HTR-8/SVneo (cell line): ENCODE results near the gene CLCN6.

ENCODE experiments used
- DNase-seq: peaks from one replicate; pipeline ENCODE4 v3.0.0; 2011; ENCODE audit warnings: low spot score, mixed read lengths; ENCODE audit not compliant: insufficient read length
- FAIRE-seq: peaks from 2 replicates; lab custom pipeline; 2011; peaks lifted over from hg19 to GRCh38; lab: Jason Lieb, UNC

Gene CLCN6

DNA sequence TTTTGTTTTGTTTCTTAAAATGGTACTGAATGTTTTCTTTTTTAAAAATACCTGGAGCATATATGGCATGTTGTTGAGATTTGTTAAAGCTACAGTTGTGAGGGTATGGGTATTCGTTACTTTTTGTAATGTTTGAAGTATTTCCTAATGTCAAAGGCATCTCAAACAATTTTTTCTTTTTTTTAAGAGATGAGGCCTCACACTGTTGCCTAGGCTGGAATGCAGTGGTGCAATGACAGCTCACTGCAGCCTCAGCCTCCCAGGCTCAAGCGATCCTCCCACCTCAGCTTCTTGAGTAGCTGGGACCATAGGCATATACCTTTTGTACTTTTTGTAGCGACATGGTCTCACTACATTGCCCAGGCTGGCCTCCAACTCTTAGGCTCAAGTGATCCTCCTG lies 16.1 kb downstream of the CLCN6 start:
- FAIRE-seq, result no peak
- DNase-seq, result no peak

DNA sequence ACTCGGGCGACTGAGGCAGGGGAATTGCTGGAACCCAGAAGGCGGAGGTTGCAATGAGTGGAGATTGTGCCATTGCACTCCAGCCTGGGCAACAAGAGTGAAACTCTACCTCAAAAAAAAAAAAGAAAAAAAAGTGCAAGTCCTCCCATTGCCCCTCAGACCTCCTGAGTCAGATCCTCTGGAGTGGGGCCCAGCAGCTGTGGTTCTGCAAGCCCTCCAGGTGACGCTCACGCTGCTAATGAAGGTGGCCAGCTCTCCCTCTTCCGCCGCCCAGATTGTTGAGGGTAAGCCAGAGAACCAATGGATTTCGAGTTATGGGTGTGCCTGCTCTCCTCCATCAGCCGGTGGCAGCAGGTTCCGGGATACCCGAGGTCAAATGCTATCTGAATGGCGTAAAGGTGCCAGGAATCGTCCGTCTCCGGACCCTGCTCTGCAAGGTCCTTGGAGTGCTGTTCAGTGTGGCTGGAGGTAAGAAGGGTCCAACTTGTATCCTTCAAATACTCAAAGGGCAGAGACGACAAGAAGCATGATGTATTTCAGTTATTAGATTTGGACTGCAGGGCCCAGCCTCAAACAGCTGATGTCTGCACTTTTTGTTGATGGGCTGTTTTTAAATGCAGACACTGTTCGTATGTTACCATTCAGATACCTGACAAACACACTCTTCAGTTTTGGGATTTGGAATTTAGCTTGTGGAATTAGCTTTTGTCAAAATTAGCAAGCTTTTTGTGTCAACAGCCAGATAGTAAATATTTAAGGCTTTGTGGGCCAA lies 17.6 kb downstream of the CLCN6 start:
- DNase-seq, result no peak
- FAIRE-seq, result no peak

DNA sequence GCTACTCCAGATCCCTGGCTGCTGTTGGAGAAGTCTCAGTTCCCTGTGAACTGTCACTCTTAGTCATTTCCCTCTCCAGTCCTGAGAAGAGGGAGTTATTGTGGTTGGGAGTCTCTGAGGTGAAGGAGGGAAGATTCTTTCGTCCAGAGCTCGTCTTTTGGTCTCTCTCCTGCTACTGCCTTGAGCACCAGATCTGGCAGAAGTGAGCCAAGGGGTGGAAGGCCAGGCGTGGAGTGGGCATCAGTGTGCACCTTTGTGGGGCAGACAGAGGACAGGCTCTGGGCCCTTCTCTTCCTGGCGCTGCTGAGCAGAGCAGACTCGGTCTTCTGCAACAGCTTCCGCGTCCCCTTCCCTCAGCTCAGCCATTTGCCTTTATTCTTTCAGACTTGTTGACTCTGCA lies 19.1 kb downstream of the CLCN6 start:
- DNase-seq (no peak), FAIRE-seq (no peak)

DNA sequence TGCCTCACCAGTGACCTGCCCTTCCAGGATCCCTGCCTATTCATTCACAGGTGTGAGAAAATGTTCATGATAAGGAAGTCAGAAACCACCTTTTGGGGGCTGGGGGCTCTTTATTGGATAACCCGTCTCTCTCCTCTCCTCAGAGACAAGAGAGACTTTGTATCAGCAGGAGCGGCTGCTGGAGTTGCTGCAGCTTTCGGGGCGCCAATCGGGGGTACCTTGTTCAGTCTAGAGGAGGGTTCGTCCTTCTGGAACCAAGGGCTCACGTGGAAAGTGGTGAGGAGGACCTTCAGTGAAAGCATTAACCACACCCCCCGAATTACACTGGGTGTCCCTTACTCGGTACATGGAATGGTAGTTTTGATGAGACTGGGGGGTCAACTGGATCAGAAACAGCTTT lies 21.0 kb downstream of the CLCN6 start:
- DNase-seq (no peak), FAIRE-seq (no peak)

DNA sequence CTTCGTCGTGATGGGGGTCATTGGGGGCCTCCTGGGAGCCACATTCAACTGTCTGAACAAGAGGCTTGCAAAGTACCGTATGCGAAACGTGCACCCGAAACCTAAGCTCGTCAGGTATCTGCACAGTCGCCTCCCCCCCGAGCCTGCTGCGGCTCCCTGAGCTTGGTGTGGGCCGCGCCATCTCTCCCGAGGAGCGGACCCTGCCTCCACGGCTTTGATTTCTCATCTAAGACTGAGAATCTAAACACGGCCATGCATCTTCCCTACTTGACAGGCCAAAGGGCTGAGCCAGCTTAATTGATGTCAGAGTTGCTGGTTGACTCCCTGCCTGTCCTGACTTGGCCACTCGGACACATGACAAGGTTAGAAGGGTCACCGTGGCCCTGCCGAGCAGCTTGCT lies 22.5 kb downstream of the CLCN6 start:
- no peak for FAIRE-seq
- no peak for DNase-seq

DNA sequence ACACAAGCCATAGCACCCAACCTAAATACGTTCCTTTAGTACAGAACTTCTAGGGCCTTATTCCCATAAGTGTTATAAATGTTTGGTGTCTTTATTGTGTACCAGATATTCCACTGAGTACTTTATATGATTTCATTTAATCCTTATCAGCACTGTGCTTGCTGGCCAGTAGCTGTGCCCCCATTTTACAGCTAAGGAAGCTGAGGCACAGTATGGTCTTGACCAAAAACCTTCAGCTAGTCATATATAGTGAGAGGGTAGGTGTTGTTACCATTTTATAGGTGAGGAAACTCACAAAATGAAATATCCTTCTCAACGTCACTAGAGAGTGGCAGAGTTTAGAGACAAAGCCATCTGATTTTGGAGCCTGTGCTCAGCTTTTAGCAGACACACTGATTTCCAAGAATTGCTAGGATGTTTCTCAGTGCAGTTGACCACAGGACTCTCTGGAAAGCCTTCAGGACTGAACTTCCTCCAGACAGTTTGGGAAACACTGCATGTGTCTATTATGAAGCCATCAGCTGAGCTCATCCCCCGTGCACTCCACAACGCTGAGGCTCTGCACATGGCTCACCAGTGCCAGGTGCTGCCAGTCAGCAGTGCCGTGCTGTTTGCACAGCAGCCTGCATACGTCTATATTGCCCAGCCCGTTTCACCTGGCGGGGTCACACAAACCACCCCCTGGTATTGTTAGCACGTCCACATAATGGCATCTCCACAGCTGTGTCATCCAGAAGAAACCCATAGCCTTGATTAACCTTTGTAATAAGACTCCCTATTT lies 26.1 kb downstream of the CLCN6 start:
- DNase-seq (no peak), FAIRE-seq (no peak)

DNA sequence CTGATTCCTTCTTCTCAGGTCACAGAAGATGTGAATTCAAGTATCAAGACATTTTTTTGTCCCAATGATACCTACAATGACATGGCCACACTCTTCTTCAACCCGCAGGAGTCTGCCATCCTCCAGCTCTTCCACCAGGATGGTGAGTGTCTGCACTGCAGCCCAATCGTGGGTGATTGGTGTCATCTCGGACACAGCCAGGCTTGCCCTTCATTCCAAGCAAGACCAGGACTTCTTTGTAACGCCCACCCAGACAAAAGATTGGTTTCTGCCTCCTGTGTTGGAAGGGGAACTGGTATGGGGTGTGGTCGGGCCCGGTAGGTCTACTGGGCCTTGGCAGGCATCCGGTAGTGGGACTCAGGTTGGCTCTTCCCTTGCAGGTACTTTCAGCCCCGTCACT lies 27.5 kb downstream of the CLCN6 start:
- FAIRE-seq, result no peak

DNA sequence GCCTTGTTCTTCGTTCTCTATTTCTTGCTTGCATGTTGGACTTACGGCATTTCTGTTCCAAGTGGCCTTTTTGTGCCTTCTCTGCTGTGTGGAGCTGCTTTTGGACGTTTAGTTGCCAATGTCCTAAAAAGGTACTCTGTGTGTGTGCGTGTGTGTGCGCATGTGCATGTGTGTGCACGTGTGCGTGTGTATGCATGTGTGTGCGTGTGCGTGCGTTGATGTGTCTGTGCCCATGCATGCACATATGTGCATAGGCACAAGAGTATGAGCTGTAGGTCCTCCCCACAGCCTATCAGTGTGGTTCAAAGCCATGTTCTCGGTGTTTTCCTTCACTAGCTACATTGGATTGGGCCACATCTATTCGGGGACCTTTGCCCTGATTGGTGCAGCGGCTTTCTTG lies 27.9 kb downstream of the CLCN6 start:
- FAIRE-seq (peak; percentile 69), DNase-seq (no peak)

More for the DNA sequence above, 27.5 kb downstream of the CLCN6 start:
- no peak for DNase-seq

DNA sequence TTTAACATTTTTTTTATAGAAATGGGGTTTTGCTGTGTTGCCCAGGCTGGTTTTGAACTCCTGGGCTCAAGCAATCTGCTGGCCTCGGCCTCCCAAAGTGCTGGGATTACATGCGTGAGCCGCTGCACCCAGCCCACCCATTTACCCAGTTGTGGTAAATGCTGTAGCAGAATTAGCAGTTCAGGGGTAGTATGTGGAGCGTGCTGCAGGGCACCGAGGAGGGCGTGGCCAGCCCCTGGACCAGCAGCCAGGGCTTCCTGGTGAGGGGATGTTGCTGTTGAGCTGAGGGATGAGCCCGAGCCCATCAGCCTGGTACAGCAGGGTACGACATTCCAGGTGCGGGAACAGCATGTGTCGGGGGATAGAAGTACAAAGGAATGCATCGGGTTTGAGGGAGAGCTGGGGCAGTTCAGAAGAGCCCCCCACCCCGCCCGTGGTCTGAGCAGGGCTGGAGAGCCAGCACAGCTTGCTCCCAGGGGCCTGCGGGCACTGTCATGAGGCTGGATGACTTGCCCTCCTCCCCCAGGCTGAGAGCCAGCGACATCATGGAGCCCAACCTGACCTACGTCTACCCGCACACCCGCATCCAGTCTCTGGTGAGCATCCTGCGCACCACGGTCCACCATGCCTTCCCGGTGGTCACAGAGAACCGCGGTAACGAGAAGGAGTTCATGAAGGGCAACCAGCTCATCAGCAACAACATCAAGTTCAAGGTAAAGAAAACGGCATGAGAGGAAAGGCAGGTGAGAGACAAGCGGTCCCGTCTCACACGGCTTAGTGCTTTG lies 29.6 kb downstream of the CLCN6 start:
- DNase-seq (no peak), FAIRE-seq (no peak)

DNA sequence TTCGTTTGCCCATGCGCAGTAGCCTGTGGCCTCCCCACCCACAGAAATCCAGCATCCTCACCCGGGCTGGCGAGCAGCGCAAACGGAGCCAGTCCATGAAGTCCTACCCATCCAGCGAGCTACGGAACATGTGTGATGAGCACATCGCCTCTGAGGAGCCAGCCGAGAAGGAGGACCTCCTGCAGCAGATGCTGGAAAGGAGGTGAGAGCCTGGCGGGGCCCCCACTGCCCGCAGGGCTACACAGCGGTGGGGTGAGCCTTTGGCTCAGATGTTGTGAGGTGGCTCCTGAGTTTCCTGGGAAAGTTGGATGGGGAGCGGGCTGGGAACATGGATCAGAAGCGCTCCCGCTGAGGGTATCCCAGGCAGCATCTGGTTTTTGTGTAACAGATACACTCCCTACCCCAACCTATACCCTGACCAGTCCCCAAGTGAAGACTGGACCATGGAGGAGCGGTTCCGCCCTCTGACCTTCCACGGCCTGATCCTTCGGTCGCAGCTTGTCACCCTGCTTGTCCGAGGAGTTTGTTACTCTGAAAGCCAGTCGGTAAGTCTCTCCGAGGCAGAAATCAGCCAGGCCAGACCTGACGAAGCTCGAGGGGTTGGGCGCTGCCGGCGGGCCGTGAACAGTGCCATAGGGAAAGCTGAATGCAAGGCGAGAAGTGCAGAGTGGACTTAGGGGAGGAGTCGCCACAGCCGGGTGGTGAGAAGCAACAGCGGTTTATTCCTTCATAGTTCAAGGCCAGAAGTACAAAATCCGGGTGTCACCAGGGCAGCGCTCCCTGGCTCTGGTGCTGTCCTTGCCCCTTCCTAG lies 31.2 kb downstream of the CLCN6 start:
- FAIRE-seq (no peak), DNase-seq (no peak)

DNA sequence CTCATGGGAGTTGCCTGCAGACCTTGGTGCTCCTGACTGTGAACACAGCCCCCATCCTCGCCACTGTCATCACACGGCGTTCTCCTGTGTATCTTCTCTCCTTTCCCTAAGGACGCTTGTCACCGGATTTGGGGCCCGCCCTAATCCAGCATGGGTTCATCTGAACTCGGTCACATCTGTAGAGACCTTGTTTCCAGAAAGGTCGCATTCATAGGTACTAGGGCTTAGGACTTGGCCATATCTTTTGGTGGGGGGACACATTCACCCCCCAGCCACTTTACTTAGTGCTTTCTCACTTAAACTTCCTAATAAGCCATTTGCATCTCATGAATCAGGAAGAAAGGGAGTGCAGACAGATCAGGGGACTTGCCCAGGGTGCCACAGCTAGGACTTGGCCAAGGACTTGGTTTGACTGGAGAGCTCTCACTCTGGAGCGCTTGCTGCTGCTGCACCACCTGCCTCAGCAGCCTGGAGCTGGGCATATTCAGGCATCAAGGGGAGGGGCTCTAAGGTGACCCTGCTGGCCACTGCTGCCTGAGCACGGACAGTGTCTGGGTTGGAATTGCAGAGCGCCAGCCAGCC lies 31.9 kb downstream of the CLCN6 start:
- no peak for DNase-seq
- FAIRE-seq, result no peak

DNA sequence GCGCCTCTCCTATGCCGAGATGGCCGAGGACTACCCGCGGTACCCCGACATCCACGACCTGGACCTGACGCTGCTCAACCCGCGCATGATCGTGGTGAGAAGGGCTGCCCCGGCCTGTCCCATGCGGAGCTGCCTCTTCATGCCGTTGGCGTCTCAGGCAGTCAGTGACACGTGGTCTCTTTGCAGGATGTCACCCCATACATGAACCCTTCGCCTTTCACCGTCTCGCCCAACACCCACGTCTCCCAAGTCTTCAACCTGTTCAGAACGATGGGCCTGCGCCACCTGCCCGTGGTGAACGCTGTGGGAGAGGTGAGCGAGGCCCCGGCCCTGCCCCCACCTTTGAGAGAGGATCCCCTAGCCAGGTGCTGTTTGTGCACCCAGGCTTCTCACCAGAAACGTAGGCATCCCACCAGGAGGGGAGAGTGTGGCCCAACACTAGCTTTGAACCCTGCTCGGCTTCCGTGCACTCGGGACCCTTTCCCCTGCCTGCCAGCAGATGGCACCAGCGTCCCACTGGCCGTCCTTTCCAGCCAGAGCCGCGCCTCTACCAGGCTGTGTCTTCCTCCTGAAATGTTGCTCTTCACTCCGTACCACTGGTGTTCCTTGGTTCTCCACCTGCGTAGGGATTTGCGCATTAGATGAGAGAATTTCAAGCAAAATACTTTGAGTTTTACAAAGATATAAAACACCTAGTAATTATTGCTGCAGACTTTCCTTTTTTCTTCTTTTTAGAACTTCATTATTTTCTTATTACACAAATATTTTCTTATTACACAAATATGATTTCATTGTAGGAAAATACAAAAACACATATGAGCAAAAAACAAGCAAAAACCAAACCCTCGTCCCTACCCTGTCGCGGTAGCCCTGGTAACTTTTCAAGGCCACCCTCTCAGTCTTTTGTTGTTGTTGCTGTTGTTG lies 32.6 kb downstream of the CLCN6 start:
- FAIRE-seq (peak; percentile 20), DNase-seq (peak; percentile 86)

DNA sequence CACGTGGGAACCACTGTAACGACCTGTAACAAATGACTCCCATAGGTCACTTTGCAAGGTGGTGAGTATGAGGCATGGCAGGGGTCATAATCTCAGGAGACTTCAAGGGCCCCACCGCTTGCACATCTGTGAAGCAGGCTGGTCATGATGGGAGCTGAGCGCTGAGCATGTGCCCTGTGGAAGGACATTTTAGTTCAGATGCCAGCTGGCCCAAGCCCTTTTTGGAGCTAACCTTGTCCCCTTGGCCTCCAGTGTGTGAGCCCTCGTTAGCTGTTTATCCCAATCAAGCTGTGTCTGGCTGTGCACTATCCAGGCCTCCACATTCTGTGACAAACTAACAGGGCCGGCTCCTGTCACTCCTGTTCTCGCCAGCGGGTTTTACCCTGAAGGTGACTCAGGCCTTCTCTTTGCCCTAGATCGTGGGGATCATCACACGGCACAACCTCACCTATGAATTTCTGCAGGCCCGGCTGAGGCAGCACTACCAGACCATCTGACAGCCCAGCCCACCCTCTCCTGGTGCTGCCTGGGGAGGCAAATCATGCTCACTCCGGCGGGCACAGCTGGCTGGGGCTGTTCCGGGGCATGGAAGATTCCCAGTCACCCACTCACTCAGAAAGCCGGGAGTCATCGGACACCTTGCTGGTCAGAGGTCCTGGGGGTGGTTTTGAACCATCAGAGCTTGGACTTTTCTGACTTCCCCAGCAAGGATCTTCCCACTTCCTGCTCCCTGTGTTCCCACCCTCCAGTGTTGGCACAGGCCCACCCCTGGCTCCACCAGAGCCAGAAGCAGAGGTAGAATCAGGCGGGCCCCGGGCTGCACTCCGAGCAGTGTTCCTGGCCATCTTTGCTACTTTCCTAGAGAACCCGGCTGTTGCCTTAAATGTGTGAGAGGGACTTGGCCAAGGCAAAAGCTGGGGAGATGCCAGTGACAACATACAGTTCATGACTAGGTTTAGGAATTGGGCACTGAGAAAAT lies 34.0 kb downstream of the CLCN6 start:
- FAIRE-seq (no peak), DNase-seq (no peak)

DNA sequence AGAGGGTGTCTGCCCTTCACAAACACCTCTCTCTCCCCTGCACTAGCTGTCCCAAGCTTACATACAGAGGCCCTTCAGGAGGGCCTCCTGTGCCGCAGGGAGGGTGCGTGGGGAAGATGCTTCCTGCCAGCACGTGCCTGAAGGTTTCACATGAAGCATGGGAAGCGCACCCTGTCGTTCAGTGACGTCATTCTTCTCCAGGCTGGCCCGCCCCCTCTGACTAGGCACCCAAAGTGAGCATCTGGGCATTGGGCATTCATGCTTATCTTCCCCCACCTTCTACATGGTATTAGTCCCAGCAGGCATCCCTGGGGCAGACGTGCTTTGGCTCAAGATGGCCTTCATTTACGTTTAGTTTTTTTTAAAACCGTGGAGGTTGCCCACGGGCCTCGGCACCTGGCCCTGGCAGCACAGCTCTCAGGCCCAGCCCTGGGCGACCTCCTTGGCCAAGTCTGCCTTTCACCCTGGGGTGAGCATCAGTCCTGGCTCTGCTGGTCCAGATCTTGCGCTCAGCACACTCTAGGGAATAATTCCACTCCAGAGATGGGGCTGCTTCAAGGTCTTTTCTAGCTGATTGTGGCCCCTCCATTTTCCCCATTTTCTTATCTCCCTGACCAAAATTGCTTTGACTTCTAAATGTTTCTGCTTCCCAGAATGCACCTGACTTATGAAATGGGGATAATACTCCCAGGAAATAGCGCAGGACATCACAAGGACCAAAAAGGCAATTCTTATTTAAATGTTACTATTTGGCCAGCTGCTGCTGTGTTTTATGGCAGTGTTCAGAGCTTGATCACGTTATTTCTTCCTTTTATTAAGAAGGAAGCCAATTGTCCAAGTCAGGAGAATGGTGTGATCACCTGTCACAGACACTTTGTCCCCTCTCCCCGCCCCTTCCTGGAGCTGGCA lies 35.5 kb downstream of the CLCN6 start:
- no peak for DNase-seq
- FAIRE-seq, result no peak

DNA sequence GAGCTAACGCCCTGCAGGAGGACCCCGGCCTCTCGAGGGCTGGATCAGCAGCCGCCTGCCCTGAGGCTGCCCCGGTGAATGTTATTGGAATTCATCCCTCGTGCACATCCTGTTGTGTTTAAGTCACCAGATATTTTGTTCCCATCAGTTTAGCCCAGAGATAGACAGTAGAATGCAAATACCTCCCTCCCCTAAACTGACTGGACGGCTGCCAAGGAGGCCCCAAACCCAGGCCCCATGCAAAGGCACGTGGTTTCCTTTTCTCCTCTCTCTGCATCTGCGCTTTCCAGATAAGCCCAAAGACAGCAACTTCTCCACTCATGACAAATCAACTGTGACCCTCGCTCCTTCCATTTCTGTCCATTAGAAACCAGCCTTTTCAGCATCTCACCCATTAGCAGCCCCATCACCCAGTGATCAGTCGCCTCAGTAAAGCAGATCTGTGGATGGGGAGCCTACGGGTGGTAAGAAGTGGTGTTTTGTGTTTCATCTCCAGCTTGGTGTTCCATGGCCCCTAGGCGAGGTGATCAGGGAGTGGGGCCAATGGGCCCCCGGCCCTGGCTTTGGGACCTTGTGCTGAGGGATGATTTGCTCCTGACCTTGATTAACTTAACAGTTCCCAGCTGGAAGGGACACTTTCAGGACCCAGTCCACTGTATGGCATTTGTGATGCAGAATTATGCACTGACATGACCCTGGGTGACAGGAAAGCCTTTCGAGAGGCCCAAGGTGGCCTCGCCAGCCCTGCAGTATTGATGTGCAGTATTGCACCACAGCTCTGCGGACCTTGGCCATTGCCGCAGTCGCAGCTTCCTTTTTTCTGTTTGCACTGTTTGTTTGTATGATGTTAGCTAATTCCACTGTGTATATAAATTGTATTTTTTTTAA lies 36.4 kb downstream of the CLCN6 start:
- FAIRE-seq, result no peak

More for the DNA sequence above, 36.4 kb downstream of the CLCN6 start:
- no peak for DNase-seq
